Measurements from ENCODE around the gene OR10H5.
"Not testable (repeated sequence)": the region's sequence is repeated elsewhere in the genome, so short reads cannot be mapped to it uniquely, and the experiment has no call there.

Gene OR10H5, protein sequence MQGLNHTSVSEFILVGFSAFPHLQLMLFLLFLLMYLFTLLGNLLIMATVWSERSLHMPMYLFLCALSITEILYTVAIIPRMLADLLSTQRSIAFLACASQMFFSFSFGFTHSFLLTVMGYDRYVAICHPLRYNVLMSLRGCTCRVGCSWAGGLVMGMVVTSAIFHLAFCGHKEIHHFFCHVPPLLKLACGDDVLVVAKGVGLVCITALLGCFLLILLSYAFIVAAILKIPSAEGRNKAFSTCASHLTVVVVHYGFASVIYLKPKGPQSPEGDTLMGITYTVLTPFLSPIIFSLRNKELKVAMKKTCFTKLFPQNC
- total RNA-seq: 0 to 0.06 (median 0) reads per million in 9 experiments

GRCh38 chr19:15787611-15788155 is at the start of gene OR10H5:
Gene OR10H5, plus strand, starts transcription at chr19:15787661. Its CDS starts 6,388 bp downstream, at chr19:15794049.
- H3K27ac Mint-ChIP-seq: no peak within 1 kb of the TSS
- DNase-seq (no peak), ATAC-seq (replicated peaks) (no peak)
- H3K9me3 Mint-ChIP-seq: no peaks in the 10 kb centered on the region
- H3K36me3 Mint-ChIP-seq (ENCODE audit: insufficient read depth): peaks cover 3% of the 10 kb centered on the region
- no peaks in the 10 kb centered on the region for H3K4me1 Mint-ChIP-seq (ENCODE audit: low read depth in 2 of 2)
- peaks cover 40 to 51% of the 10 kb centered on the region in 2 donors for H3K27me3 Mint-ChIP-seq
- no peak within 1 kb of the TSS for H3K4me3 Mint-ChIP-seq

DNA sequence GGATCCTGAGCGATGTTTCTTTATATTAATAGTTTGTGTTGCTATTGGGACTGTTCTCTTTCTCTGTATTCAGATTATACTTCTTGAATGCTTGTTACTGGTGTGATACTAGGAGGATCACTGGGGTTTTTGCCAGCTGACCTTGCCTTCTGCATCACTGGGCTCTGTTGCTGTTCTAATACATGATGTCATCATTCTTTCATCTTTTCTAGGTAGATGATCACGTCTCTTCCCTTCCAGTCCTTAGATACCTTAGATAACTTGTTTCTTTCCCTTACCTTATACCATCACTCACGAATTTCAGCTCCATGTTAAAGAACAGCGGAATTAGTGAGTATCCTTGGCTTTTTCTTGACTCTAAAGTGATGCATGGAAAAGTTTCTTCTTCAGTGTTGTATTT is 49.7 kb upstream of the OR10H5 start, which contains the start of gene OR10H3:
Gene OR10H3, plus strand, starts transcription at position 264 of the 400 bp plus-strand sequence. CDS start 3,408 bp downstream, outside the sequence.
- Mint-ChIP-seq H3K9me3 (peaks cover 6 to 9% of the 10 kb centered on the region in 2 donors), H3K27me3 (peaks cover 20 to 23% of the 10 kb centered on the region in 2 donors), H3K36me3 (ENCODE audit: insufficient read depth) (no peaks in the 10 kb centered on the region), H3K4me1 (ENCODE audit: low read depth in 2 of 2) (peaks cover 0 to 3% of the 10 kb centered on the region in 2 donors), H3K27ac (no peak within 1 kb of the TSS), H3K4me3 (no peak within 1 kb of the TSS)
- ATAC-seq (replicated peaks) (no peak), DNase-seq (no peak)

GRCh38 chr19:15740785-15741184 is 46.7 kb upstream of the OR10H5 start:
- no peaks in the 10 kb centered on the region for H3K4me1 Mint-ChIP-seq (ENCODE audit: low read depth in 2 of 2)
- no peak overlapping the region for H3K4me3 Mint-ChIP-seq
- no peaks in the 10 kb centered on the region for H3K36me3 Mint-ChIP-seq (ENCODE audit: insufficient read depth)
- no peak overlapping the region for H3K27ac Mint-ChIP-seq
- peaks cover 6 to 9% of the 10 kb centered on the region in 2 donors for H3K9me3 Mint-ChIP-seq
- DNase-seq (no peak), ATAC-seq (replicated peaks) (no peak)
- H3K27me3 Mint-ChIP-seq: peaks cover 30 to 36% of the 10 kb centered on the region in 2 donors

GRCh38 chr19:15748239-15748638 is 39.2 kb upstream of the OR10H5 start:
- Mint-ChIP-seq H3K27me3 (peaks cover 63% of the 10 kb centered on the region in 2 donors), H3K27ac (no peak overlapping the region), H3K9me3 (no peaks in the 10 kb centered on the region), H3K4me1 (ENCODE audit: low read depth in 2 of 2) (no peaks in the 10 kb centered on the region), H3K36me3 (ENCODE audit: insufficient read depth) (no peaks in the 10 kb centered on the region), H3K4me3 (no peak overlapping the region)
- ATAC-seq (replicated peaks): no peak
- DNase-seq: no peak

GRCh38 chr19:15758379-15758778 is 29.1 kb upstream of the OR10H5 start:
- H3K4me3 Mint-ChIP-seq: no peak overlapping the region
- no peak for DNase-seq
- H3K27ac Mint-ChIP-seq: no peak overlapping the region
- no peaks in the 10 kb centered on the region for H3K36me3 Mint-ChIP-seq (ENCODE audit: insufficient read depth)
- H3K9me3 Mint-ChIP-seq: no peaks in the 10 kb centered on the region
- H3K4me1 Mint-ChIP-seq (ENCODE audit: low read depth in 2 of 2): peaks cover 0 to 4% of the 10 kb centered on the region in 2 donors
- H3K27me3 Mint-ChIP-seq: peaks cover 82 to 90% of the 10 kb centered on the region in 2 donors
- ATAC-seq (replicated peaks): no peak

- no peak for ATAC-seq (replicated peaks)
- no peak overlapping the region for H3K27ac Mint-ChIP-seq
- H3K27me3 Mint-ChIP-seq: peaks cover 77 to 80% of the 10 kb centered on the region in 2 donors
- H3K36me3 Mint-ChIP-seq (ENCODE audit: insufficient read depth): no peaks in the 10 kb centered on the region
- H3K4me1 Mint-ChIP-seq (ENCODE audit: low read depth in 2 of 2): peaks cover 0 to 4% of the 10 kb centered on the region in 2 donors
- no peak overlapping the region for H3K4me3 Mint-ChIP-seq
- no peak for DNase-seq
- H3K9me3 Mint-ChIP-seq: no peaks in the 10 kb centered on the region
Observed at GRCh38 chr19:15759962-15760565, 27.4 kb upstream of the OR10H5 start.

- Mint-ChIP-seq H3K9me3 (no peaks in the 10 kb centered on the region), H3K27ac (no peak overlapping the region), H3K4me3 (no peak overlapping the region), H3K27me3 (peaks cover 60 to 64% of the 10 kb centered on the region in 2 donors), H3K4me1 (ENCODE audit: low read depth in 2 of 2) (no peaks in the 10 kb centered on the region), H3K36me3 (ENCODE audit: insufficient read depth) (no peaks in the 10 kb centered on the region)
- no peak for DNase-seq
- no peak for ATAC-seq (replicated peaks)
Observed at GRCh38 chr19:15769586-15769985, 17.9 kb upstream of the OR10H5 start.

GRCh38 chr19:15774159-15774558 is 13.3 kb upstream of the OR10H5 start:
- H3K9me3 Mint-ChIP-seq; DNase-seq; H3K27ac Mint-ChIP-seq; H3K36me3 Mint-ChIP-seq (ENCODE audit: insufficient read depth); ATAC-seq (replicated peaks); H3K4me3 Mint-ChIP-seq; H3K4me1 Mint-ChIP-seq (ENCODE audit: low read depth in 2 of 2): not testable (repeated sequence)
- H3K27me3 Mint-ChIP-seq: peaks cover 74 to 85% of the 10 kb centered on the region in 2 donors

DNA sequence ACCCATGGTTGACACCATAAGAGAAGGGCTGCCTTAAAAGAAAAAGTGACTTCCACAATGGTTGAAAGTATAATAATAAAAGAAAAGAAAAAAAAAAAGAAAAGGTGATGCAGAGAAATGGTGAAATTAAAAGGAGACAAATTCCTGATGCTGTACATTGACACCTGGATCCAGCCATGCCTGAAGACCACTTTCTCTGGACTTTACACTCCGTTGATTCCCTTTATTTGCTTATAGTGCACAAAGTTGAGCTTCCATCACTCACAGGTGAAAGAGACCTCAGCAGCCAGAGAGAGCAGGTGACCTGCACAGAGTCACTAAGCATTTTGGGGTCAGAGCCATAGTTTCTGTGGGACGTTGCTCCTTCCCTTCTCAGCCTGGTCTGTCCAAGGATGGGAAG is 12.2 kb upstream of the OR10H5 start:
- no peak overlapping the region for H3K27ac Mint-ChIP-seq
- H3K4me3 Mint-ChIP-seq: no peak overlapping the region
- H3K36me3 Mint-ChIP-seq (ENCODE audit: insufficient read depth): no peaks in the 10 kb centered on the region
- no peak for ATAC-seq (replicated peaks)
- H3K4me1 Mint-ChIP-seq (ENCODE audit: low read depth in 2 of 2): no peaks in the 10 kb centered on the region
- no peaks in the 10 kb centered on the region for H3K9me3 Mint-ChIP-seq
- peaks cover 66 to 74% of the 10 kb centered on the region in 2 donors for H3K27me3 Mint-ChIP-seq
- no peak for DNase-seq

DNA sequence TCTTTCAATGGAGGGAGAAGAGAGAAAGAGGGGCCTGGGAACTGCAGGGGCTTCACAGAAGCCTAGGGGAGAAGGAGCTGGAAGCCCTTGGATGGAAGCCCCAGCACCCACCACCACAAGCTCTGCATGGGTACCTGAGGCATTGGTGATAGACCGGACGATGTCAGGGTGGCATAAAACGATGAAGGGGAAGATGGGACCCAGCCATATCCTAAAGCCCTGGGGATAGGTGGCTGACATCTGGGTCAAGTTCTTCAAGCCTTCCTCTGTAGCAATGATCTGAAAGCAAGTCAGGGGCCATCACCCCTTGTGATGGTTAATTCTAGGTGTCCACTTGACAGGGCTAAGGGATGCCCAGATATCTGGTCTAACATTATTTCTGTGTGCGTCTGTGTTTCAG is 11.2 kb upstream of the OR10H5 start:
- ATAC-seq (replicated peaks): no peak

DNA sequence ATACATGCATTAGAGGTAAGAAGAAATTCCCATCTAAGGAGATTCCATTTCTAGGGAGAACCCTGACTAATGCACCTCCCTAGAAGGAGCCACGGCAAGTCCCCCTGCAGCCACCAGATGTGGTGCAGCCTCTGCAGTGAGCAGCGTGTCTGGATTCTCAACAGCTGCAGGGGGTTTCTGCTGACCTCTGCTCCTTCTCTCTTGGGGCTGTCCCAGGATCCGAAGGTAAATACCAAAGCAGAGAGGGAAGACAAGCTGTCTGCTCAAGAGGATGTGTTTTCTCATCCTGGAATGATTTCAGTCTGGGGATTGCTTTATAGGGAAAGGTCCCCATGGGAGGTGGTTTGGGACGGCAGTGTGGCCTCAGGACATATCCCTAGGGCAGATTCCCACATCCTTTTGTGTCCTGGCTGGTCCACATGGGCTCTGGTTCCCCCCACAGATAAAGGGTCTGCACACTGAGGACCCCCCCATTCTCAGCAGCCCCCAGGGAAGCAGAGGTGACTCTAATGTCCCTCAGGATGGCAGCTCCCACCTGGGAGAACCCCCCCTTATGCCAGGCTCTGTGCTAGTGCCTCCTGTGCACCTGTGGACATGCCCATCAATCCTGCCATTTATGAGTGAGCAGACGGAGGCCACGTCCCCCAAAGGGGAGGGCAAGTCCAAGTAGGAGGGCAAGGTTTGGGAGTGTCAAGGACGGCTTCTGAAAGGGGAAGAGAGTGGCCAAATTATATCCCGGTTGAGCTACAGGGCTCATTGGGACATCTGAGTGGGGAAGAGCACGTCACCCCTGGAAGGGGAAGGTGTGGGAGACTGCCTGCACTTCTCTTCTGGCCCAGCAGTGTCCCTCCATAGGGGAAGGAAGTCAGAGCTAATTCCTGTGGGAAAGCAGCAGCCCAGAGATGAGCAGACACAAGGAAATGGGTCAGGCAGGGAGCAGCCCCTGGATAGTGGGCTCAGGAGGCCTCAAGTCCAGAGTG is 10.2 kb upstream of the OR10H5 start:
- Mint-ChIP-seq H3K4me3 (no peak overlapping the region), H3K4me1 (ENCODE audit: low read depth in 2 of 2) (peaks cover 0 to 4% of the 10 kb centered on the region in 2 donors), H3K9me3 (no peaks in the 10 kb centered on the region), H3K27me3 (peaks cover 46 to 55% of the 10 kb centered on the region in 2 donors), H3K27ac (peak overlapping the region in 1 of 2 donors; percentile 18), H3K36me3 (ENCODE audit: insufficient read depth) (no peaks in the 10 kb centered on the region)
- DNase-seq (no peak), ATAC-seq (replicated peaks) (no peak)

More for the DNA sequence above, 11.2 kb upstream of the OR10H5 start:
- peaks cover 0 to 4% of the 10 kb centered on the region in 2 donors for H3K4me1 Mint-ChIP-seq (ENCODE audit: low read depth in 2 of 2)
- H3K27ac Mint-ChIP-seq: no peak overlapping the region
- peaks cover 56 to 66% of the 10 kb centered on the region in 2 donors for H3K27me3 Mint-ChIP-seq
- H3K9me3 Mint-ChIP-seq: no peaks in the 10 kb centered on the region
- DNase-seq: no peak
- H3K4me3 Mint-ChIP-seq: no peak overlapping the region
- H3K36me3 Mint-ChIP-seq (ENCODE audit: insufficient read depth): no peaks in the 10 kb centered on the region

DNA sequence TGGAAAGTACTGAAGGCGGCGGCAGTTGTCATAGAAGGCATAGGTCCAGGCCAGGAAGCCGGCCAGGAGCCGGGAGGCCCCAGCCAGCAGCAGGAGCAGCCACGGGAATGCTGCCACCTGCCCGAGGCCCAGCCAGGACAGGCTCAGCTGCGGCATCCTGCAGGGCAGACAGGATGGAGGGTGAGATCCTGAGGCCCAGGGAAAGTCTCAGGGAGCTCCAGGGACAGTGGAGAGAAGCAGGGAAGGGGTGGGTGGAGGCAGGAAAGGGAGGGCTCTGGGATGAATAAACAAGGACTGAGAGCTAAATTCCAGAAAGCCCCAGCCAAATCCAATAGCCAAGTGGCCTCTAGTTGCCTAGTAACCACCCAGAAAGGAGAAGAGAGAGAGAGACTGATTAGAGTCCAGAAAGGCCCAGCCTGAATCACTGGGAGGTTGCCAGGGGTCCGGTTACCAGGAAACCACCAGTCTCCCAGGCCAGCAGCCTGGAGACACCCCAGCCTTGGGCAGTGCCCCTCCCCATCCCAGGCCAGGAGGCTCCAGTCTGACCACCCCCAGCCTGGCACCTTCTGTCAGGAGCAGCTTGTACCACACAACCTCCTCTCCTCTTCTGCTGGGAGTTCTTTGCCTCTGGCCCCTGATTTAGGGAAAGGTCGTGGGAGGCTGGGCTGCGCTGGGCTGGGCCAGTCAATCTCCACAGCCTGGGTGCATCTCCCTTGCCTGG is 7.5 kb upstream of the OR10H5 start:
- H3K27ac Mint-ChIP-seq: peak overlapping the region in 1 of 2 donors; percentile 62
- H3K27me3 Mint-ChIP-seq: peaks cover 28 to 30% of the 10 kb centered on the region in 2 donors
- no peaks in the 10 kb centered on the region for H3K36me3 Mint-ChIP-seq (ENCODE audit: insufficient read depth)
- no peaks in the 10 kb centered on the region for H3K9me3 Mint-ChIP-seq
- no peak overlapping the region for H3K4me3 Mint-ChIP-seq
- no peak for ATAC-seq (replicated peaks)
- H3K4me1 Mint-ChIP-seq (ENCODE audit: low read depth in 2 of 2): peaks cover 0 to 4% of the 10 kb centered on the region in 2 donors
- no peak for DNase-seq
